ENCODE data around the gene FAM118B.

FAM118B gene

DNA sequence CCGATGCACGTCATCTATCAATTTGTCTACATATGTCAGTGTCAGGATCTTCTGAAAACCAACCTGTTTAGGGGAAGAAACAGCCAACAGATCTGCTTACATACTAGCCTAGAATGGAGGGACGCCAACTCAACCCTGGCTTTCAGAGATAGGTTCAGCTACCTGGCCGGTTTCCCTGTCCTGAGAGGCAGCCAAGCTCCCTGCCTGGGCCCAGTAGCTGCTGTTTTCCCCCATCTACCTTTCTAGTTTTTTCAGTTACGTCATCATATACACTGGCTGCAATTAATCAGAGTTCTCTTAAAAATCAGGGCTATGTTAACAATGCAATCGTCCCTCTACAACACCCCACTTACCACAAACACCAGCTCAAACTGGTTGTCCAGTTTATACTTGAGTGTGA, 56.1 kb downstream of the FAM118B start:
- in situ Hi-C loops (cut with HindIII; ENCODE audit: low sequenced_read_pairs): no loop called here

DNA sequence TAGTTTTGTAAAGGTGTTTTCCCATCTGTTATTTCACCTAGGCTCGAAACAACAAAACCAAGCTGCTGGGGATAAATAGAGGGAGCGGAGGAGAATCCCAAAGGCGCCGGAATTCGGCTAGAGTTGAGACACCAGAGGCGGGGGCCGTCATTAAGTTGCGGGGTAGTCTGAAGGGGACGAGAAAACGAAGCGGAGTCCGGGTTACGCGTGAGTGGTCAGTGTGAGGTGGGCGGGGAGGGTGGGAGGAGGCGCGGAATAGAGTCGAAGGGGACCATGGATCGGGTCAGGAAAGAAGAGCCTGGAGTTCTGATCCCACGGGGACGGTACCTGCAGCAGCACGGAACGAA, 56.8 kb downstream of the FAM118B start:
- in situ Hi-C loops (cut with HindIII; ENCODE audit: low sequenced_read_pairs): no loop called here

DNA sequence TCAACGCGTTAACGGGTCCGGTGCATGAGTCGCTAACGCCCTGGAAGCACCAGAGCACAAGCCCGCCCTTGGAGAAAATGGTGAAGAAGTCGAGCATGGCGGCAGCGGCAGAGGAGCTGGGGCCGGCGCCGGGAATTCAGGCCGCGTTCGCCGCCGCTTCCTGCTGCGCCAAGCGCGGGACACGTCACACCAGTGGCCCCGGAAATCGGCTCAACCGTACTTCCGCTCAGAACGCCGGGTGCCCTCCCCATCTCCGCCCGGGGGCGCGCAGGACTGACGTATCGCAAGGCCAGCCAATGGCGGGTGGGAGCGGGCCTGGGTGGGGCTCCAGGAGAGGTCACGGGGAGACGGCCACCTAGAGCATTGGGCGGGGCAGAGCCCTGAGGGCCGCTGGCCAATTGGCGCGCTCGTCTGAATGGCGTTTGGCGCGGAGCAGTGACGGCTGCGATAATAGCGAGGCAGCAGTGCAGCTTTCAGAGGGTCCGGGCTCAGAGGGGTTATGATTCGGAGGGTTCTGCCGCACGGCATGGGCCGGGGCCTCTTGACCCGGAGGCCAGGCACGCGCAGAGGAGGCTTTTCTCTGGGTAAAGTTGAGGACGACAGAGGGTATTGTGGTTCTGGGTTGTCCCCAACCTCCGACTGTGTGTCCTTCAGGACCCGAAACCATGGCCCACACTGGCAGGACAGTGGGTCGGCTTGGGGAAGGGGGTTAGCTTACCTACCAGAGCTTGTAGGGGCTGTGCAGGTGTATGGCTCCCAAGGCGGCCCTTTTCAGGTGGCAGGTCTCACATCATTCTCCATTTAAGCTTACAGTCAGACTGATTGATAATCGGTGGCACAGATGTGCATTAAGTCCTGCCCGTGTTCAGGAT, 57.4 kb downstream of the FAM118B start, which contains the start of the genes FOXRED1 and SRPRA:
Gene FOXRED1 (plus strand): TSS at position 447 of the 872 bp plus-strand sequence. CDS start 53 bp downstream, at position 500.
Gene SRPRA (minus strand): TSS at position 188 of the 872 bp plus-strand sequence. CDS start 91 bp downstream, at position 97.
- in situ Hi-C loops (cut with HindIII; ENCODE audit: low sequenced_read_pairs): no loop called here

DNA sequence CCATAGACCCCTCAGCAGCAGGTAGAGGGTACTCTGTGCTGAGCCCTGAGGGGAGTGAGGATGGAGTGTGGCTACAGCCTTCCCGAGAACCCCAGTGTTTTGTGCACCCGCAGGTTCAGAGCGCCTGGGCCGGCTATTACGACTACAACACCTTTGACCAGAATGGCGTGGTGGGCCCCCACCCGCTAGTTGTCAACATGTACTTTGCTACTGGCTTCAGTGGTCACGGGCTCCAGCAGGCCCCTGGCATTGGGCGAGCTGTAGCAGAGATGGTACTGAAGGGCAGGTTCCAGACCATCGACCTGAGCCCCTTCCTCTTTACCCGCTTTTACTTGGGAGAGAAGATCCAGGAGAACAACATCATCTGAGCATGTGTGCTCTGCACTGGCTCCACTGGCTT, 65.7 kb downstream of the FAM118B start:
- in situ Hi-C loops (cut with HindIII; ENCODE audit: low sequenced_read_pairs): no loop called here

DNA sequence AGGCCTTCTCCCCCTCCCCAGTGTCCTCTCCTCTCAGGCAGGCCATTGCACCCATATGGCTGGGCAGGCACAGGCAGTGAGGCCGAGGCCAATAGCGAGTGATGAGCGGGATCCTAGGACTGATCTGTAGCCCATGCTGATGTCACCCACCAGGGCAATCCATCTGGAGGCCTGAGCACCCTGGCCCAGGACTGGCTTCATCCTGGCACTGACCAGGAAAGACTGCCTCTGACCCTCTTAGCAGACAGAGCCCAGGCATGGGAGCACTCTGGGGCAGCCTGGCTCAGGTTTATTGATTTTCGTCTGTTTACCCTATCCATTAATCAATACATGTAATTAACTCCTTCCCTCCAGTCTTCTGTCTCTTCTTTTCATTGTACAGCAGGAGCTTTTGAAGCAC, 66.2 kb downstream of the FAM118B start:
- in situ Hi-C loops (cut with HindIII; ENCODE audit: low sequenced_read_pairs): no loop called here

DNA sequence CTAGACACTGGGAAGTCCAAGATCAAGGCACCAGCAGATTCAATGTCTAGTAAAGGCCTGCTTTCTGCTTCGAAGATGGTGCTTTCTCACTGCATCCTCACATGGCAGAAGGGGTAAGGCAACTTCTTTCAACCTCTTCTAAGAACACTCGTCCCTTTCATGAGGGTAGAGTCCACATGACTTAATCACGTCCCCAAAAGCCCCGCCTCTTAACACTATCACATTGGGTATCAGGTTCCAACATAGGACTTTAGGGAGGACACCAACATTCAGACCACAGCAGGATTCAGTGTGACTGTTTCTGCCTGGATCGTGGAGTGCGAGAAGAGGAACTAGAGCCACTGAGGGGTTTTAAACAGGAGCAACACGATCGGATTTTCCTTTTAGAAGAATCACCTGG, 67.6 kb downstream of the FAM118B start:
- in situ Hi-C loops (cut with HindIII; ENCODE audit: low sequenced_read_pairs): no loop called here

DNA sequence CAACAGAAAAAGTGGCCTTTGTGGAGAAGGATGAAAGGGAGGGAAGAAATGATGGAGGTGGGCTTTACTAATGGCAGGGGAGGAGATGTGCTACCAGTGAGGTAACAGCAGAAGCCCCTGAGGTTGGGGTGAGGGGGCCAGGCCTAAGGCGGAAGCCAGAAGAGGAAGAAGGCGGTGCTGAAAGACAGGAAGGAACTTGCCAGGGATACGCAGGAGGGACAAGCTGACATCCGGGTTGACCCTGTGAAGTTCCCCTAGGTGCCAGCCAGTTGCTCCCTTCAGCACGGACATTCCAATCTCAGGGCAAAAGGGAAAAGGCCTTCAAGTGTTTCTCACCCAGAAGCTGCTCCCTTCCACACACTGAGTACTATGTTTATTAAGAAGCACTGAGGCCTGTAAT, 69.0 kb downstream of the FAM118B start:
- in situ Hi-C loops (cut with HindIII; ENCODE audit: low sequenced_read_pairs): no loop called here

DNA sequence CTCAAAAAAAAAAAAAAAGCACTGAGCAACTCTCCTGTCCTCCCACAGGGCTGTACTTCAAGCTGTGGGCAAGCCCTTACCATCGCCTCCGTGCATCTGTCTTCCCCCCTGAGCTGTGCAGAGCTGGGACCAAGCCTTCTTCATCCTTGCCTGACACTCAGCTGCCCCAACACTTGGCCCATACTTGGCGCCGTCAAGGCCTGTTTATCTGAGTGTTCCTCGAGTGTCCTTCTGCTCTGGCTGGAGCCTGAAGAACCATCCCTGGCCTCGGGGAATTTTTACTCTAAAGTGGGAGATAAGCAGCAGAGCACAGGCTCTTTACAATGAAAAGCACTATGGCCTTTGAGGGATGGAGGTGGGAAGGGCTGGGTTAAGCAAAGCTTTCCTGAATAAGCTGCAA, 69.7 kb downstream of the FAM118B start:
- in situ Hi-C loops (cut with HindIII; ENCODE audit: low sequenced_read_pairs): no loop called here

DNA sequence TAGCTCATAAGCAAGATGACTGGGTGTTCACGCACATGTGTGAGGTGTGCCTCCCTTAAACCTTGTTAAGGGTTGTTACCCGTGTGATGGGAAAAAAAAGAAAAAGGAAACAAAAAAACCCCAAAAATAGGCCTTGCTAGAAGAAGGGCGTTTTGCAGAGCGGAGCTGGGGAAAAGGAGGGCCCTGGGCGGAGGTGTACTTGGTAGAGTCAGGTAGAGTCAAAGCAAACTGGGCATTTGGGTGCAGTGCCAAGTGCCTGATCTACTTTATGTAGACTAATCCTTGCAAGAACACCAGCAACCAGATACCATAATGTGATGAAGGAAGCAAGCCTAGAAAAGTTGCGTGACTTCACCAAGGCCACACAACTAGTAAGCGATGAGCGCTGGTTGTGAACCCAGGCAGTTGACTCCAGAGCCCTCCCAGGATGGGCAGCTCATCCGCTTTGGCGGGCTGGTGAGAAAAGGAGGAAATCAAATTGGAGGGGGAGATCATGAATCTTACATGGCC, 70.1 kb downstream of the FAM118B start:
- in situ Hi-C loops (cut with HindIII; ENCODE audit: low sequenced_read_pairs): no loop called here

DNA sequence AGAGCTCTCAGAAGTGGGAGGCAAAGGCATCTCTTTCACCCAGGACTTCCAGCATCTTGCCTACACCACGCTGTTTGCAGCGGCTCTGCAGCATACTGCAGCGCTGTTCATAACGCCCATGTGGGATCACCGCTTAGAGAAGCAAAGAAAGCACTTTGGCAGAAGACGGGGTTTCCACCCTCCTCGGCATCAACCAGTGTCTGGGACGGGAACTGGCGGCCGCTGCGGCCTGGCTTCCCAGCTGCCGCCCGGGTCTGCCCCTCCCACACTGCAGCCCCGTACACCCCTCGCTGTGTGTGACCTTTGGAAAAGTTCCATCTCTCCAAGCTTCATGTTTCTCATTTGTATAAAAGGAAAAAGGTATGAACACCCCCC, 70.8 kb downstream of the FAM118B start:
- in situ Hi-C loops (cut with HindIII; ENCODE audit: low sequenced_read_pairs): no loop called here

DNA sequence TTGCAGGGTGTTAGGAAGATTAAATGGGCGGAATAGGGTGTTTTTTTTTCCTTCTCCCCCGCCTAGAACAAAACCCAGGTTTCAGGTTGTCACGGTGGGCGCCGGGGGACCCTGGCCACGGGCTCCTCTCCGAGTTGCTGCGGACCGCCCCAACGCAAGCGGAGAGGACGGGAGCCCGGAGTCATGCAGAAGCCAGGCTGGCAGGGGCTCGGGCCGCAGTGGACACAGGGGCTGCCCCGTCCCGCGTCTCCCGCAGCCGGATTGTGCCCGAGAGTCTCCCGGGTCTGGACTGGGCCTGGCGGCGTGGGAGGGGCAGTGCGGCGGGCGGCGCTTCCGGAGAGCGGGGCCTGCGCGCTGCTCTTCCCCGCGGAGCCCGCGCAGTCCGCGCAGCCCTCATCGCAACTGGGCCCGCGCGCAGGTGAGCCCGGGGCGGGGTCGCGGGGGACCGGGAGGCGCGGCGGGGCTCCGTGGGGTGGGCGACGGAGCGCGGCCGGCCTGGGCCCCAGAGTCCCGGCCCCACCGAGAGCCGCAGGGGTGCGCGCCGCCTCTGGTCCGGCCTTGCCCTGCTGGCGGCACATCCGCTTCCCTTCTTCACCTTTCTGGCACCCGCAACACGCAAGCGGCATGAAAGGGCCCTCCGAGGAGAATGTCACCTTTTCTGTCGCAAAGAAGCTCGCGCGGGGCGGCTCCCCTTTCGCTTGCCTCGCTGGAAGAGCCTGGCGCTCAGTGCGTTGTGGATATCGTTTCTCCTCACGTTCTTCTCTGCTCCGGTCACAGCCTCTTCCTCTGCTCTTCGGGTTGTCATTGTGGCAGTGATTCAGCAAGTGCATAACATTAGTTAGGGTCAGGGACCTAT, 71.4 kb downstream of the FAM118B start, which contains the start of gene TIRAP:
Gene TIRAP (plus strand): TSS at position 358 of the 856 bp plus-strand sequence. CDS start 7,802 bp downstream, outside the sequence.
- in situ Hi-C loops (cut with HindIII; ENCODE audit: low sequenced_read_pairs): no loop called here

DNA sequence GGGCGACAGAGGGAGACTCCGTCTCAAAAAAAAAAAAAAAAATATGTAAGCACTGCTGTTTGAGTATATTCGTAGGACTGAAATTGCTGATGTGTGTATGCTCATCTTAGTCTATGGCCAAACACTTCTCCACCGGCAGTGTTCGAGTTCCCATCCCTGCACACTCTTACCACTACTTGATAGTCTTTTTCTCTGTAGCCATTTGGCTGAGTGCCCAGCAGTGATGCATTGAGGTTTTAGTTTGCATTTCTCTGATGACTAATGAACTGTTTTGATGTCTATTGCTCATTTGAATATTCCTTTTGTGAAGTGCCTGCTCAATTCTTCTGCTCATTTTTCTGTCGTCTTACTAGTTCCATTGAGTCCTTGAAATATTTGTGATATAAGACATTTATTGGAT, 73.2 kb downstream of the FAM118B start:
- in situ Hi-C loops (cut with HindIII; ENCODE audit: low sequenced_read_pairs): no loop called here

DNA sequence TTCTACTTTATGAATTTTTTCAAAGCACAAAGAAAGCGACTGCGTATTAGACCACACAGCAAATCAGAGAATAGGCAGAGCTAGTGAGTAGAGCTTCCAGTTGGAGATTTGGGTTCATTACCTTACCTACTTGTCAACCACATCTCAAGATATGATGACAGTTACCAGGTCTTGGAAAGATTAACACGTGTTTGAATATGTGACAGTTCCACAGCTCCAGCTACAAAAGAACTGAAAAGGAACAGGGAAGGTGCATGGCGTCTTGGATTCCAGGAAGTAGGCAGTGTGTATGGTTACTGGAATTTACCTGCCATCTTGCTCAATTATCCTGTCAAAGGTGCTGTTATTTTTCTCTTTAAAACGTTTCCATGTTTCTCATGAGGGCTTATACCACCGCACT, 76.7 kb downstream of the FAM118B start:
- in situ Hi-C loops (cut with HindIII; ENCODE audit: low sequenced_read_pairs): no loop called here

DNA sequence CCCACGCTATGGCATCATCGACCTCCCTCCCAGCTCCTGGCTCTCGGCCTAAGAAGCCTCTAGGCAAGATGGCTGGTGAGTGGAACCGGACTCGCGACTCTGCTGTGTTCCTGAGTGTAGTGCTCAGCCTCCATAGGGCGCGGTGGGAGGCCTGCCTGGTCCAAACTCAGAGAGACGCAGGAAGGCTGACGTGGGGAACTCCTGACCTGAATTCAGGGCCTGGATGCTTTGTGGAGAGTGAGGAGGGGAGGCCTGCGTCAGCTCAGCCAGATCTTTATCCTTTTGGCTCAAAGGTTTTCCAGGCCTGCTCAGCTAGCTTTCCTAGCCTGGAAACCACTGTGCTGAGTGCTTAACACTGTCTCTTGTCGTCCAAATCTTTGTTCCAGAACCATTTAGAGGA, 79.3 kb downstream of the FAM118B start:
- in situ Hi-C loops (cut with HindIII; ENCODE audit: low sequenced_read_pairs): no loop called here

DNA sequence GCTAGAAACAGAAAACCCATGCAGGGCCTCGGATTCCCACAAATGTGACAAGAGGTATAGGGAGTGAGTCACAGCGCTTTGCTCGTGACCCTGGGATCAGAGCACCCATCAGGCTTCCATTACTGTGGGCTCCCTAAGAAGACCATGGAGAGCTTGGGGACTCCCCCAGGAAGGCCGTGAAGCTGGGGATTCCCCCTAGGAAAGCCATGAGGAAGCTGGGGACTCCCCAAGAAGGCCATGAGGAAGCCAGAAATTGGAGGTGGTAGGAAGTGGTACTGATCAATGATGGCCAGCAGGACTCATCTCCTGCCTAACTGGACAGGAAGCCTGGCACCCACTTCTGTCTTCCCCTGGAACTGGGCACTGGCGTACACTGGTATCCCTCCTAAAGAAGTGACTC, 82.1 kb downstream of the FAM118B start:
- in situ Hi-C loops (cut with HindIII; ENCODE audit: low sequenced_read_pairs): no loop called here

DNA sequence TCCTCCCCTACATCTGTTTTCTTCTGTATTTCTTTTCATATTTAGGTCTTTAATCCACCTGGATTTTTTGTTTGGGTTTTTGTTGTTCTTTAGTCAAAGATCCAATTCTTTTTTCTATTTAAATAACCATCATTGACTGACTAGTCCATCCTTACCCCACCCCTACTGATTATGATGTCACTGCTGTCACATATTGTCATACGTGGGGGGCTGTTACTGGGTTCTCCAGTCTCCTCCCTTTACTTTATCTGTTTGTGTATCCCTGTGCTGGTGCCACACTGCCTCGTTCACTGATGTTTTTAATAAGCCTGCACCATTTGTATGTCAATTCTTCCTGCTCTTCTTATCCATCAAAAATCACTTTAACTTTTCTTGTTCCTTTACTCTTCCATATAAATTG, 85.4 kb downstream of the FAM118B start:
- in situ Hi-C loops (cut with HindIII; ENCODE audit: low sequenced_read_pairs): no loop called here

DNA sequence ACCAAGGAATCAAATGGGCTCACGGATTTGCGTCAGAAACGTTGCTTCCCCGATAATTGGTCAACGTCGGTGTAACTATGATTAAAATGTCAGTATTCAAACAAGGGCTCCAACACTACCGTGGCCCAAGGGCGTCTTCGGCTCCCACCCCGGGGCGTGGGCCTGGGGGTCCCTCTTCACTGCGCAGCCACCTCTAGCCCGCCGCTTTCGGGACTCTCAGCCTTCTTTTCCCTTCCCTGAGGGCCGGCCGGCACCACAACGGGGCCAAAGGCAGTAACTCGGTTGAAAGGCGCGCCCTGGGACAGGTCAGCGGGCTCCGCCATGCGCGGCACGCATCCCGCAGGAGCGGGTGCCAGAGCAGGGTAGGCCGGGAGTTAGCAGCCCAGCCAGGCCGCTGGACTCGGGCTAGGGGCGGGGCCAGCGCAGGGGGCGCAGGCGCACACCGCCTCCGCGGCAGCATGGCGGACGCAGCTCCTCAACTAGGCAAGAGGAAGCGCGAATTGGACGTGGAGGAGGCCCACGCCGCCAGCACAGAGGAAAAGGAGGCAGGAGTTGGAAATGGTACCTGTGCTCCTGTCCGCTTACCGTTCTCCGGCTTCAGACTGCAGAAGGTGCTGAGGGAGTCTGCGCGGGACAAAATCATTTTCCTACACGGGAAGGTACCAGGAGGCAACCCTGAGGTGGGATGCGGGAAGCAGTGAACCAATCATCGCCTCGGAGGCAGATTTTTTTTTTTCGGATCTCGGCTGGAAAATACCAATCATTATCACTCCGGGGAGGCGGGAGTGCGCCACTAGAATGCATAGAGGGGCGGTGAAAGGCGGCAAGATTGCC, 92.3 kb downstream of the FAM118B start, which contains the start of gene DCPS:
Gene DCPS (plus strand): TSS at position 438 of the 834 bp plus-strand sequence. CDS start 21 bp downstream, at position 459.
- in situ Hi-C loops (cut with HindIII; ENCODE audit: low sequenced_read_pairs): no loop called here

DNA sequence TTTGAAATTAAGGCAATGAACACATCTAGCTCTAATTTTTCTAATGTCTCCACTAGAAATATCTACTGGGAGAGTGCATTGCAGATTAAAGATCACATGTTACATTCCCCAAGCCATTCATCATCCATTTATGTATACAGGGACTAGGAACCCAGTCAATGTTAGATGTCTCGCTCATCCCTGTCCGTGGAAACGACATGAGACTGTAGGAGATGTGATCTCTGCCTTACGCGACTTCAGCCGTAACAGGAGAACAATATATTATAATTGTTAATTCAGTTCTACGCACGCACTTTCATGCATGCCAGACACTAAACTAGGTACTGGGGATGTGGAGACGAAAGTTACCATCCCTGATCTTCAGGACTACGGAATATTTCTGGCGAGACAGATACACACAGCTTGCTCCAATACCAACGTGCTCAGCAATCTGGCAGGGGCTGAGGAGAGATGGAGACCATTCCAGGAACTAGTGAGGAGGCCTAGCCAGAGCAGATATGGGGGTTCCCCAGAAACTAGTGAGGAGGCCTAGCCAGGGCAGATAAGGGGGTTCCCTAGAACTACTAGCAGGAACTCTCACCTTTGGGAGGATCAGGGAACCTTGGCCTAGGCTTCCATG, 93.0 kb downstream of the FAM118B start:
- in situ Hi-C loops (cut with HindIII; ENCODE audit: low sequenced_read_pairs): no loop called here

DNA sequence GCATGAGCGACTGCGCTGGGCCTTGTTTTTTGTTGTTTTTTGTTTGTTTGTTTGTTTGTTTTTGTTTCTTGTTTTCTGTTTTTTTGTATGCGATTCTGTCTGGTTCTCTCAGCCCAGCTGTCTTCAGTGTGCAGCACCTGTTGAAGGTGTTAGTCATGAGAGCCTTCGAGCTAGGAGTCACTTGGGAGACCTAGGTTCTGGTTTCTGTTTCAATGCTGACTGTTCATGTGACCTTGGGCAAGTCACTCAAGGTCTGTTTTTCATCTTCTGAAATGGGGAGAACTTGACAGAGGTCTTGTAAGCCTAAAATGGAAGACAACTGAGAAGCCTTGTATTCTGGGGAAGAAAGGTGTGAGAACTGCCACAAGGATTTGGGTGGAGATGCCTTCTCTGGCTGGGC, 94.1 kb downstream of the FAM118B start:
- in situ Hi-C loops (cut with HindIII; ENCODE audit: low sequenced_read_pairs): no loop called here

DNA sequence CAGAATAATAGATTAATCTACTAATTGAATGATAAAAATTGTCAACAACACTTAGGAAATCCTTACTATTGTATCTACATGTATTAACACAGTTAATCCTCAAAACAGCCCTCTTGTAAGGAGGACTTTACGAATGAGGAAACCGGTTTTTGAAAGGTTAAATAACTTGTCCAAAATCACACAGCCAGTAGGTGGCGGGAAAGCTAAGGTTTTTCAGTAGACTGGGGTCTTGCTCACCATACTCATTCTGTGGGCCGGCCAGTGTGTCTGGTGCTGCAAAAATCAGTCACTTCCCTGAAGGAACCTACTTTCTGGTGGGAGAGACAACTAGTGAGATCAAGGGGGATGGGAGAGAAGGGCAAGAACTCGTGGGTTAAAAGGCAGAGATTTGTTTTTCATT, 96.1 kb downstream of the FAM118B start:
- in situ Hi-C loops (cut with HindIII; ENCODE audit: low sequenced_read_pairs): no loop called here
